HepG2 (cell line): ENCODE data around the gene P3H4. TPM values are rescaled to one million over a fixed set of nuclear protein-coding genes. Genes with fewer than 3 reads are reported as not detected.
A peak's percentile ranks its signal among the peaks of the same experiment; 100 is the strongest.

ENCODE experiments used
- BRD4 ChIP-seq: sonication (generic); formaldehyde crosslinking; IDR thresholded peaks from 2 replicates; pipeline ENCODE4 v1.4.0; 2020; ENCODE audit warnings: missing genetic modification reagents
- HMG20B ChIP-seq: conservative IDR thresholded peaks from 2 replicates; pipeline ENCODE4 v1.6.1; 2016; ENCODE audit warnings: missing genetic modification reagents, missing compliant biosample characterization
- KMT2A ChIP-seq: sonication (generic); formaldehyde crosslinking; IDR thresholded peaks from 2 replicates; pipeline ENCODE4 v1.4.0; 2020; ENCODE audit warnings: missing genetic modification reagents
- MED1 ChIP-seq: sonication (generic); formaldehyde crosslinking; IDR thresholded peaks from 2 replicates; pipeline ENCODE4 v1.4.0; 2020; ENCODE audit warnings: missing genetic modification reagents
- MIXL1 ChIP-seq: IDR thresholded peaks from 2 replicates; pipeline ENCODE4 v1.6.1; 2016
- POLR2G ChIP-seq: fragments of 200-400 bp; formaldehyde crosslinking; IDR thresholded peaks from 2 replicates; pipeline ENCODE4 v1.6.1; 2018; ENCODE audit warnings: mild to moderate bottlenecking, low read depth, low read length, moderate library complexity
- ZBTB21 ChIP-seq: sonication (generic); formaldehyde crosslinking; IDR thresholded peaks from 2 replicates; pipeline ENCODE4 v1.4.0; 2020; ENCODE audit warnings: missing genetic modification reagents
- ZBTB4 ChIP-seq: sonication (generic); formaldehyde crosslinking; IDR thresholded peaks from 2 replicates; pipeline ENCODE4 v1.4.0; 2020; ENCODE audit warnings: missing genetic modification reagents, mild to moderate bottlenecking, borderline replicate concordance
- ZFX ChIP-seq: sonication (generic); formaldehyde crosslinking; IDR thresholded peaks from 2 replicates; pipeline ENCODE4 v1.4.0; 2020; ENCODE audit warnings: mild to moderate bottlenecking, low read depth, missing genetic modification reagents, moderate library complexity
- ZHX1 ChIP-seq: sonication (generic); formaldehyde crosslinking; IDR thresholded peaks from 2 replicates; pipeline ENCODE4 v1.8.1; 2022; ENCODE audit warnings: low read depth, mild to moderate bottlenecking, missing genetic modification reagents
- ZNF251 ChIP-seq: sonication (generic); formaldehyde crosslinking; IDR thresholded peaks from 2 replicates; pipeline ENCODE4 v1.9.0; 2021; ENCODE audit warnings: mild to moderate bottlenecking, missing genetic modification reagents
- ZNF256 ChIP-seq: sonication (generic); formaldehyde crosslinking; conservative IDR thresholded peaks from 2 replicates; pipeline ENCODE4 v1.4.0; 2020; ENCODE audit warnings: missing genetic modification reagents
- ZNF264 ChIP-seq: sonication (generic); formaldehyde crosslinking; IDR thresholded peaks from 2 replicates; pipeline ENCODE4 v1.4.0; 2020; ENCODE audit warnings: missing genetic modification reagents
- ZNF567 ChIP-seq: sonication (generic); formaldehyde crosslinking; IDR thresholded peaks from 2 replicates; pipeline ENCODE4 v1.8.1; 2023; ENCODE audit warnings: mild to moderate bottlenecking, missing genetic modification reagents, borderline replicate concordance
- ZSCAN20 ChIP-seq: sonication (generic); formaldehyde crosslinking; IDR thresholded peaks from 2 replicates; pipeline ENCODE4 v1.4.0; 2020; ENCODE audit warnings: missing genetic modification reagents, mild to moderate bottlenecking, borderline replicate concordance
- polyA plus RNA-seq, 8 experiments: library from polyadenylated mRNA; depleted of rRNA in 3 of 8; stranded (reverse) in 7 of 8; unstranded in 1 of 8; fragments of >200 nt; fragmentation: Illumina TruSeq in 4 of 8; extraction: Trizol in 4 of 8; gene quantifications; 2 replicates each; pipeline versions ENCODE4 v1.2.1 to v1.2.3, GENCODE V29; 2011 to 2016; ENCODE audit warnings: low read depth in 4 of 8, missing spikeins in 1 of 8, mixed read lengths in 1 of 8; ENCODE audit not compliant: insufficient read depth in 1 of 8
- total RNA-seq, 5 experiments: library from RNA; depleted of rRNA; stranded (reverse); fragments of >200 nt; fragmentation: Illumina TruSeq; extraction: Trizol; gene quantifications; 2 replicates each; pipeline ENCODE4 v1.2.3, GENCODE V29; 2016; ENCODE audit warnings: low read depth in 1 of 5
- TF ChIP-seq, protein P1 (sequence below): sonication (generic); formaldehyde crosslinking; IDR thresholded peaks from 2 replicates; pipeline ENCODE4 v1.4.0; 2020; ENCODE audit warnings: missing genetic modification reagents; ENCODE audit errors: not compliant biosample characterization
- TF ChIP-seq, protein P2 (sequence below): sonication (generic); formaldehyde crosslinking; IDR thresholded peaks from 2 replicates; pipeline ENCODE4 v1.4.0; 2020; ENCODE audit warnings: missing genetic modification reagents

Gene P3H4
- total and polyA plus RNA-seq, 2 of the 13 experiments (the other 11 are each of a cell fraction or from before 2014, with no cell fraction given): 37.1 to 50.6 TPM

DNA sequence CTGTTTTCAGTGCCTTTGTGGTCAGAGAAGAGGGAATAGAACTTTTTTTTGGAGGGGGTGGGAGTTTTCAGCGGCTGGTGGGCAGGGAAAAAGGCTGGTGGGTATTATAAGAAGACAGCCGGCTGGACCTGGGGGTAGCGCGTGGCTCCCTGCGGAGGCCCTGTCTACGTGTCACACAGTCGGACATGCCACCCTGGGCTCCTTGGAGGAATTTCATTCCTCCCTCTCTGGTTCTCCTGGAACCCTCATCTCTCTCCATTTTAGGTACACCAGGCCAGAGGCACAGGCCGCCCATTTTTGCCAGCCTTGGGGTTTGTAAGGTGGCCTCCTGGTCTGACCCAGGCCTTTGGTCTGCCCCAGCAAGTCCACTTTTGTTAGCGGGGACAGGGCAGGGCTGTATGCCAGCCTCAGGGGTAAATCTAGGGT is 2.0 kb upstream of the P3H4 start (continued):
- TF ChIP-seq, protein P1, sequence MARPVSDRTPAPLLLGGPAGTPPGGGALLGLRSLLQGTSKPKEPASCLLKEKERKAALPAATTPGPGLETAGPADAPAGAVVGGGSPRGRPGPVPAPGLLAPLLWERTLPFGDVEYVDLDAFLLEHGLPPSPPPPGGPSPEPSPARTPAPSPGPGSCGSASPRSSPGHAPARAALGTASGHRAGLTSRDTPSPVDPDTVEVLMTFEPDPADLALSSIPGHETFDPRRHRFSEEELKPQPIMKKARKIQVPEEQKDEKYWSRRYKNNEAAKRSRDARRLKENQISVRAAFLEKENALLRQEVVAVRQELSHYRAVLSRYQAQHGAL (CRISPR knock-in tag): peak; percentile 68
- TF ChIP-seq, protein P2, sequence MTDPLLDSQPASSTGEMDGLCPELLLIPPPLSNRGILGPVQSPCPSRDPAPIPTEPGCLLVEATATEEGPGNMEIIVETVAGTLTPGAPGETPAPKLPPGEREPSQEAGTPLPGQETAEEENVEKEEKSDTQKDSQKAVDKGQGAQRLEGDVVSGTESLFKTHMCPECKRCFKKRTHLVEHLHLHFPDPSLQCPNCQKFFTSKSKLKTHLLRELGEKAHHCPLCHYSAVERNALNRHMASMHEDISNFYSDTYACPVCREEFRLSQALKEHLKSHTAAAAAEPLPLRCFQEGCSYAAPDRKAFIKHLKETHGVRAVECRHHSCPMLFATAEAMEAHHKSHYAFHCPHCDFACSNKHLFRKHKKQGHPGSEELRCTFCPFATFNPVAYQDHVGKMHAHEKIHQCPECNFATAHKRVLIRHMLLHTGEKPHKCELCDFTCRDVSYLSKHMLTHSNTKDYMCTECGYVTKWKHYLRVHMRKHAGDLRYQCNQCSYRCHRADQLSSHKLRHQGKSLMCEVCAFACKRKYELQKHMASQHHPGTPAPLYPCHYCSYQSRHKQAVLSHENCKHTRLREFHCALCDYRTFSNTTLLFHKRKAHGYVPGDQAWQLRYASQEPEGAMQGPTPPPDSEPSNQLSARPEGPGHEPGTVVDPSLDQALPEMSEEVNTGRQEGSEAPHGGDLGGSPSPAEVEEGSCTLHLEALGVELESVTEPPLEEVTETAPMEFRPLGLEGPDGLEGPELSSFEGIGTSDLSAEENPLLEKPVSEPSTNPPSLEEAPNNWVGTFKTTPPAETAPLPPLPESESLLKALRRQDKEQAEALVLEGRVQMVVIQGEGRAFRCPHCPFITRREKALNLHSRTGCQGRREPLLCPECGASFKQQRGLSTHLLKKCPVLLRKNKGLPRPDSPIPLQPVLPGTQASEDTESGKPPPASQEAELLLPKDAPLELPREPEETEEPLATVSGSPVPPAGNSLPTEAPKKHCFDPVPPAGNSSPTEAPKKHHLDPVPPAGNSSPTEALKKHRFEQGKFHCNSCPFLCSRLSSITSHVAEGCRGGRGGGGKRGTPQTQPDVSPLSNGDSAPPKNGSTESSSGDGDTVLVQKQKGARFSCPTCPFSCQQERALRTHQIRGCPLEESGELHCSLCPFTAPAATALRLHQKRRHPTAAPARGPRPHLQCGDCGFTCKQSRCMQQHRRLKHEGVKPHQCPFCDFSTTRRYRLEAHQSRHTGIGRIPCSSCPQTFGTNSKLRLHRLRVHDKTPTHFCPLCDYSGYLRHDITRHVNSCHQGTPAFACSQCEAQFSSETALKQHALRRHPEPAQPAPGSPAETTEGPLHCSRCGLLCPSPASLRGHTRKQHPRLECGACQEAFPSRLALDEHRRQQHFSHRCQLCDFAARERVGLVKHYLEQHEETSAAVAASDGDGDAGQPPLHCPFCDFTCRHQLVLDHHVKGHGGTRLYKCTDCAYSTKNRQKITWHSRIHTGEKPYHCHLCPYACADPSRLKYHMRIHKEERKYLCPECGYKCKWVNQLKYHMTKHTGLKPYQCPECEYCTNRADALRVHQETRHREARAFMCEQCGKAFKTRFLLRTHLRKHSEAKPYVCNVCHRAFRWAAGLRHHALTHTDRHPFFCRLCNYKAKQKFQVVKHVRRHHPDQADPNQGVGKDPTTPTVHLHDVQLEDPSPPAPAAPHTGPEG (CRISPR knock-in tag): peak; percentile 53; the same call in 1 of the 2 replicates
- TF ChIP-seq HMG20B (CRISPR knock-in tag): 0 out of 2 replicates have a peak, but pooled peaks have one; percentile 12
- peak; percentile 22 for TF ChIP-seq MED1 (CRISPR knock-in tag)
- TF ChIP-seq BRD4 (CRISPR knock-in tag): peak; percentile 57; the same call in 1 of the 2 replicates
- TF ChIP-seq ZFX: peak; percentile 64
- no peak for TF ChIP-seq ZBTB4 (CRISPR knock-in tag)
- TF ChIP-seq POLR2G: no peak
- TF ChIP-seq KMT2A (CRISPR knock-in tag): peak; percentile 9; the same call in 1 of the 2 replicates
- TF ChIP-seq ZNF567 (CRISPR knock-in tag): no peak
- TF ChIP-seq ZNF251 (CRISPR knock-in tag): 0 out of 2 replicates have a peak, but pooled peaks have one; percentile 42
- peak; percentile 86 for TF ChIP-seq ZNF256 (CRISPR knock-in tag)
- TF ChIP-seq ZNF264: peak; percentile 57
- TF ChIP-seq MIXL1: 0 out of 2 replicates have a peak, but pooled peaks have one; percentile 8
- TF ChIP-seq ZBTB21: 0 out of 2 replicates have a peak, but pooled peaks have one; percentile 19
- TF ChIP-seq ZSCAN20 (CRISPR knock-in tag): peak; percentile 44; the same call in 1 of the 2 replicates
- 0 out of 2 replicates have a peak, but pooled peaks have one; percentile 7 for TF ChIP-seq ZHX1 (CRISPR knock-in tag)
